NCI-H510A treated with DMSO at 0.1 percent for 48 hours (cell line): Measurements from ENCODE around the gene MT3.
A peak's percentile ranks its signal among the peaks of the same experiment; 100 is the strongest.

Experiments
- DNase-seq: peaks from one replicate; lab custom pipeline; 2025; lab: John Stamatoyannopoulos, UW

MT3 gene

DNA sequence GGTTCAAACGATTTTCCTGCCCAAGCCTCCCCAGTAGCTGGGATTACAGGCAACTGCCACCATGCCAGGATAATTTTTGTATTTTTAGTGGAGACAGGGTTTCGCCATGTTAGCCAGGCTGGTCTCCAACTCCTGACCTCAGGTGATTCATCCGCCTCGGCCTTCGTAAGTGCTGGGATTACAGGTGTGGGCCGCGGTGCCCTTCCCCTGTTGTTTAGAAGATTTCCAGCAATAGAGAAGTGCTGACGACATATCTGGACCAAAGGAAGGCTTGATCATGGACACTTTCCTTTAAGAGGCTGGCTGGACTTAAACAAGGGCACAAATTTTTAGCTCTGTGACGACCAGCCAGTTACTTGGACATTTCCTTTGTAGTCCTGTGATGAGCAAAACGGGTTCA, 41.9 kb downstream of the MT3 start:
- DNase-seq = no peak

DNA sequence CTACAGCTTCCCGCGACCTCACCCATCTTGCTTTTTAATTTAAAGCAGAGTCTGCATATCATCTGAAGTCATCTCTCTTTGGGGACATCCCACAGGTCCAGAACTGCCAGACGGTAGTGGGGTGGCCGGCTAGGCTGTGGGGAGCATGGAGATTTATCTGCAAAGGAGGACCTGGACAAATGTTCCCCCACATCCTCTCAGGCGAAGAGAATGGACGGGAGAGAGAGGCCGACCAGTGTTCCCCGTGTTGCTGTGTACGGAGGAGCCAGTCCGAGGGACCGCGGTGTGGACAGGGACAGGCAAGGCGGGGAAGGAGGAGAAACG, 42.5 kb downstream of the MT3 start:
- DNase-seq = no peak

DNA sequence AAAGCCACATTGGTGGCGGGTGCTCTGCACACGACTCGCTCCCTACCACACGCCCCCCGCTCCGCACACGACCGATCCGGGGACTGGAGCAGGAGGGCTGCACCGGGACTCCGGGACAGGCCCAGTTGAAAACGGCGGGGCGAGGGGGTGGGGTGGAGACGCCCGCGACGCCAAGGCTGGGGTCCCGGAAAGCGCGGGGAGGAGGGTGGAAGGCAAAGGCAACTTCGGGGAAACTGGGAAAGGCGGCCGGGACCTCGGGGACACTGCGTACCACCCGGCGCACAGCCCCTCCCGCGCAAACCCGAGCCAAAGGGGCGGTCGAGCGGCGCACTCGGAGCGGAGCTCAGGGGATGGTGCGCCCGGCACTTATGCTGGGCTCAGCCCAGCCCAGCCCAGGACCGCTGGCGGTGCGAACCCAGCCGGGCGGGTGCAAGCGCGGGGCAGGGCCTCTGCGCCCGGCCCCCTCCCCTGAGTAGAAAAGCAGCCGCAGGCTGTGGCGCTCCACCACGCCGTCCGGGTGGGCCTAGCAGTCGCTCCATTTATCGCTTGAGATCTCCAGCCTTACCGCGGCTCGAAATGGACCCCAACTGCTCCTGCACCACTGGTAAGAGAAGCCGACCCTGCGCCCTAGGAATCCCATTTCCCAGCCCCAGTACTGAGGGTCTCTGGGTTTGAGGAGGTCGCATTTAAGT, 43.0 kb downstream of the MT3 start, which contains the start of gene MT1M:
Gene MT1M, plus strand, starts transcription at position 504 of the 692 bp plus-strand sequence. Its CDS starts 73 bp downstream, at position 577.
- peak; percentile 24 for DNase-seq

DNA sequence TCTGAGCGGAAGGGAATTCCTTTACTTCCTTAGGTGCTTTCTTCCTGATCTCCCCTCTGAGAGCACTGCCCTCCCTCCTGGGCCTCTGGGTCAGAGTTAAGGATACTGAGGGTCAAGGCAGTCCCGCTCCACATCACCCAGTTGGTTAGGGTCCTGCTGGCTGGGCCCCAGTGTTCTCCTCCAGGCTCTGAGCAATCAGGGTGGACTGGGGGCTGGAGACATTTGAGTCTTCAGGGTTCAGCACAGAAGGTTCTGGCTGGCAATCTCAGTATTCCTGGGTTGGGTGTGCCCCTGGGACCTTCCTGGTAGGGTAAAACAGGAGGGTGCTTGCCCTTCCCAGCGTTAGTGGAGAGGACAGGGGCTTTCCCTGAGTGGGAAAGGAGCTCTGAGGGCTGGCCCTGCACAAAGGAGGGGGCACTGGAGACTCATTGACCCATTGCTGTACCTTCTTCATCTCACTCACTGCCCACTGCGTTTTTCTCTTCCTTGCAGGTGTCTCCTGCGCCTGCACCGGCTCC, 43.6 kb downstream of the MT3 start:
- DNase-seq = no peak

DNA sequence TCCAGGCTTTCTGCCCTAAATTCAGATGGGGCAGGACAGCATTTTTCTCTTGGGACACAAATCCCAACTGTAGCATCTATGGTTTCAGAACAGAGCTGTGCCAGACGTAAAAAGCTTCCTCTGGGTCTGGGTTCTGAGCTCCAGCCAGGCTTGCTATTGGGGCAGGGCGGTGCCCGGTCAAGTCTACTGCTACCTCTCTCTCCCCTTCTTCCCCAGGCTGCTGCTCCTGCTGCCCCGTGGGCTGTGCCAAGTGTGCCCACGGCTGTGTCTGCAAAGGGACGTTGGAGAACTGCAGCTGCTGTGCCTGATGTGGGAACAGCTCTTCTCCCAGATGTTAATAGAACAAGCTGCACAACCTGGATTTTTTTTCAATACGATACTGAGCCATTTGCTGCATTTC, 44.2 kb downstream of the MT3 start:
- no peak for DNase-seq

DNA sequence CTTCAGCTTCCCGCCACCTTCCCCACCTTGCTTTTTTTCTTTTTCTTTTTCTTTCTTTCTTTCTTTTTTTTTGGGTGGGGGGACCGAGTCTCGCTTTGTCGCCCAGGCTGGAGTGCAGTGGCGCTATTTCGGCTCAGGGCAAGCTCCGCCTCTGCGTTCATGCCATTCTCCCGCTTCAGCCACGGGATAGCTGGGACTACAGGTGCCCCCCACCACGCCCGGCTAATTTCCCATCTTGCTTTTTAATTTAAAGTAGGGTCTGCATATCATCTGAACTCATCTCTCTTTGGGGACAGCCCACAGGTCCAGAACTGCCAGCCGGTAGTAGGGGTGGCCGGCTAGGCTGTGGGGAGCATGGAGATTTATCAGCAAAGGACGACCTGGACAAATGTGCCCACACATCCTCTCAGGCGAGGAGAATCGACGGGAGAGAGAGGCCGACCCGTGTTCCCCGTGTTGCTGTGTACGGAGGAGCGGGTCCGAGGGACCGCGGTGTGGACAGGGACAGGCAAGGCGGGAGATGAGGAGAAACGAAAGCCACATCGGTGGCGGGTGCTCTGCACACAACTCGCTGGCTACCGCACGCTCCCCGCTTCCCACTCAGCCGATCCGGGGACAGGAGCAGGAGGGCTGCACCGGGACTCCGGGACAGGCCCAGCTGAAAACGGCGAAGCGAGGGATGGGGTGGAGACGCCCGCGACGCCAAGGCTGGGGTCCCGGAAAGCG, 45.5 kb downstream of the MT3 start:
- DNase-seq = no peak

DNA sequence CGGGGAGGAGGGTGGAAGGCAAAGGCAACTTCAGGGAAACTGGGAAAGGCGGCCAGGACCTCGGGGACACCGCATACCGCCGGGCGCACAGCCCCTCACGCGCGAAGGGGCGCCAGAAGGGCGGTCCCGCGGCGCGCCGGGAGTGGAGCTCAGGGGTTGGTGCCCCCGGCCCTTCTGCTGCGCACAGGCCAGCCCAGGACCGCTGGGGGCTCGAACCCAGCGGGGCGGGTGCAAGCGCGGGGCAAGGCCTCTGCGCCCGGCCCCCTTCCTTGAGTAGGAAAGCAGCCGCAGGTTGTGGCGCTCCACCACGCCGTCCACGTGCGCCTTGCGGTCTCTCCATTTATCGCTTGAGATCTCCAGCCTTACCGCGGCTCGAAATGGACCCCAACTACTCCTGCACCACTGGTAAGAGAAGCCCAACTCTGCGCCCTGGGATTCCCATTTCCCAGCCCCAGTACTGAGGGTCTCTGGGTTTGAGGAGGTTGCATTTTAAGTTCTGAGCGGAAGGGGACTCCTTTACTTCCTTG, 46.2 kb downstream of the MT3 start:
- no peak for DNase-seq

DNA sequence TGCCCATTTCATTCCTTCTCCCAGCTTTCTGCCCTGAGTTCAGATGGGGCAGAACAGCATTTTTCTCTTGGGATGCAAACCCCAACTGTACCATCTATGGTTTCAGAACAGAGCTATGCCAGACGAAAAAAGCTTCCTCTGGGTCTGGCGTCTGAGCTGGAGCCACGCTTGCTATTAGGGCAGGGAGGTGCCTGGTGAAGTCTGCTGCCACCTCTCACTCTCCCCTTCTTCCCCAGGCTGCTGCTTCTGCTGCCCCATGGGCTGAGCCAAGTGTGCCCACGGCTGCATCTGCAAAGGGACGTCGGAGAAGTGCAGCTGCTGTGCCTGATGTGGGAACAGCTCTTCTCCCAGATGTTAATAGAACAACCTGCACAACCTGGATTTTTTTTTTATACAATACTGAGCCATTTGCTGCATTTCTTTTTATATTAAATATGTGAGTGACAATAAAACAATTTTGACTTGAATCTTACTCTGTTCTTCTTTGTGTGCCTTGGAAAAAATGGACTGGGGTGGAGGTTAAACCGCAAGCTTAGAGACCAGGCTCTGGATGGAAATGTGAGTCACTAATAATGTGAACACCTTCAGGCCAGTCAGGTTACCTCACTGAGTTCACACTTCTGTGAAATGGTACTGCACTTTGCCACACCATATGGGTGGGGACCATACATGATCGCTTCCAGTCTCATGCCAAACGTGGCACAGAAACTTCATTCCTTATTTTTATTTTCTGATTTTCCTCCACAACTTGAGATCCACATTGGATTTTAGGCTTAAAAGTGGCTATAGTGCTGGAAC, 47.5 kb downstream of the MT3 start:
- no peak for DNase-seq

DNA sequence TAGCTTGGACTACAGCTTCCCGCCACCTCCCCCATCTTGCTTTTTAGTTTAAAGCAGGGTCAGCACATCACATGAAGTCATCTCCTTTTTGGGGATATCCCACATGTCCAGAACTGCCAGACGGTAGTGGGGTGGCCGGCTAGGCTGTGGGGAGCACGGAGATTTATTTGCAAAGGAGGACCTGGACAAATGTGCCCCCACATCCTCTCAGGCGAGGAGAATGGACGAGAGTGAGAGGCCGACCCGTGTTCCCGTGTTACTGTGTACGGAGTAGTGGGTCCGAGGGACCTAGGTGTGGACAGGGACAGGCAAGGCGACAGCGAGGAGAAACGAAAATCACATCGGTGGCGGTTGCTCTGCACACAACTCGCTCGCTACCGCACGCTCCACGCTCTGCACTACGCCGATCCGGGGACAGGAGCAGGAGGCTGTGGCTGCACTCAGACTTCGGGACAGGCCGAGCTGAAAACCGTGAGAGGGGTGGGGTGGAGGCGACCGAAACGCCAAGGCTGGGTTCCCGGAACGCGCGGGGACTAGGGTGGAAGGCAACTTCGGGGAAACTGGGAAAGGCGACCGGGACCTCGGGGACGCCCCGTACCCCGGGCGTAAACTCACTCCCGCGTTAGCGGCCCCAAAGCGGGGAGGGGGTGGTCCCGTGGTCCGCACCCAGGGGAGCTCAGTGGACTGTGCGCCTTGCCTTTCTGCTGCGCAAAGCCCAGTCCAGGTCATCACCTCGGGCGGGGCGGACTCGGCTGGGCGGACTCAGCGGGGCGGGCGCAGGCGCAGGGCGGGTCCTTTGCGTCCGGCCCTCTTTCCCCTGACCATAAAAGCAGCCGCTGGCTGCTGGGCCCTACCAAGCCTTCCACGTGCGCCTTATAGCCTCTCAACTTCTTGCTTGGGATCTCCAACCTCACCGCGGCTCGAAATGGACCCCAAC, 48.8 kb downstream of the MT3 start, which contains the start of gene MT1A:
Gene MT1A, plus strand, starts transcription at position 853 of the 937 bp plus-strand sequence. Its CDS starts 73 bp downstream, at position 926.
- DNase-seq = peak; percentile 31

DNA sequence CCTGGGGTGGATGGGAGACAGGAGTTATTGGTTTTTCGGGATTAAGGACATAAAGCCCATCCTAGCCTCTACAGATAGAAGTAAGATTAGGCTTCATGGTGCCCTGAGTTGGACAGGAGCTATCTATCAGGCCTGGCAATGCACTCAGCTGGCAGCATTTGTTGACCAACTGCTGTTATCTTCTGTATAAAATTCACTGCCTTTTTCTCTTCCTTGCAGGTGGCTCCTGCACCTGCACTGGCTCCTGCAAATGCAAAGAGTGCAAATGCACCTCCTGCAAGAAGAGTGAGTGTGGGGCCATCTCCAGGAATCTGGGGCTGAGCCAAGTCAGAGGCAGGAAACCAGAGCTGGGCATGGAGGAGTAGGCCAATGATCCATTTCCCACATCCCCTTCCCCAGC, 49.7 kb downstream of the MT3 start:
- no peak for DNase-seq

DNA sequence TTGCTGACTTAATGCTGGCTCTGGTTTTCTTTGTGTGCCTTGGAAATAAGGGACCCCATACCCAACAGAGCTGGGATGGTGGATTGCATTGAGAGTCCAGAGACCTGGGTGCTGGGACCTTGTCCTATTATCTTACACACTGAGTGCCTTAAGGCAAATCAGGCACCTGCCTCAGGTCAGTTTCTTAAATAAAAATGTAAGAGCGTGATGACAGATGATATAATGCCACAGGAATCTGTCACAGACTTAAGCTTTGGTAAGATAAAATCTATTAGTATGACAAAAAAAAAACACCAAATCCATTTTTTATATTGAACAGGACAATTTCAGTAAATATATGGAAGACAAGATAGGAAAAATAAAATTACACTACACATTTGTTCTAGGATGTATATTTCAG, 50.7 kb downstream of the MT3 start:
- no peak for DNase-seq
